GM12892 (cell line): ENCODE results near the gene VIPR2.
"Not testable (repeated sequence)": the region's sequence is repeated elsewhere in the genome, so short reads cannot be mapped to it uniquely, and the experiment has no call there.

Source experiments
- POLR2A ChIP-seq: IDR thresholded peaks from 2 replicates; pipeline ENCODE4 v1.6.1; 2011; ENCODE audit warnings: low read depth, low read length, control low read depth
- POLR2AphosphoS5 ChIP-seq: IDR thresholded peaks from 2 replicates; pipeline ENCODE4 v1.6.1; 2011; ENCODE audit warnings: low read depth, low read length, control low read depth
- TAF1 ChIP-seq: IDR thresholded peaks from 2 replicates; pipeline ENCODE4 v1.6.1; 2011; ENCODE audit warnings: low read depth, mild to moderate bottlenecking, control low read depth, low read length, borderline replicate concordance

DNA sequence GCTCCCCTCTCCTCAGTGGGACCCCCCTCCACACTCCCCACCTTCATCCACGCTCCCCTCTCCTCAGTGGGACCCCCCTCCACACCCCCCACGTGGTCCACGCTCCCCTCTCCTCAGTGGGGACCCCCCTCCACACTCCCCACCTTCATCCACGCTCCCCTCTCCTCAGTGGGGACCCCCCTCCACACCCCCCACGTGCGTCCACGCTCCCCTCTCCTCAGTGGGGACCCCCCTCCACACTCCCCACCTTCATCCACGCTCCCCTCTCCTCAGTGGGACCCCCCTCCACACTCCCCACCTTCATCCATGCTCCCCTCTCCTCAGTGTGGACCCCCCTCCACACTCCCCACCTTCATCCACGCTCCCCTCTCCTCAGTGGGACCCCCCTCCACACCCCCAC, 146.4 kb downstream of the VIPR2 start:
- not testable (repeated sequence) for TF ChIP-seq POLR2AphosphoS5, TAF1, POLR2A
